Keratinocyte (primary cell): Measurements from ENCODE around the gene KCTD2. TPM values are rescaled to one million over a fixed set of nuclear protein-coding genes. Genes with fewer than 3 reads are reported as not detected.

Experiments used
- DNase-seq: peaks from one replicate; pipeline ENCODE4 v3.0.0-alpha.2; 2011; ENCODE audit warnings: low read depth, missing footprints, low spot score
- FAIRE-seq: peaks from 2 replicates; lab custom pipeline; 2011; peaks lifted over from hg19 to GRCh38; lab: Jason Lieb, UNC
- H2AFZ ChIP-seq: 2 replicates; pipeline ENCODE4 v1.6.0; 2012; ENCODE audit warnings: low read length, control low read depth, inconsistent platforms; ENCODE audit not compliant: control insufficient read depth
- H3K27ac ChIP-seq: 2 replicates; pipeline ENCODE4 v1.5.1; 2011; ENCODE audit warnings: low read length; ENCODE audit not compliant: control insufficient read depth, insufficient read depth
- H3K27me3 ChIP-seq: 3 replicates; pipeline ENCODE4 v1.6.0; 2011; ENCODE audit warnings: low read length; ENCODE audit not compliant: control insufficient read depth, insufficient read depth; ENCODE audit errors: extremely low read depth
- H3K36me3 ChIP-seq, 2 experiments: 2 replicates in 1 of 2; 3 replicates in 1 of 2; pipeline ENCODE4 v1.5.1; 2011; ENCODE audit warnings: low read length in 2 of 2, mild to moderate bottlenecking in 1 of 2; ENCODE audit not compliant: control insufficient read depth in 2 of 2, insufficient read depth in 2 of 2; ENCODE audit errors: extremely low read depth in 1 of 2
- H3K4me1 ChIP-seq: 3 replicates; pipeline ENCODE4 v1.5.1; 2011; ENCODE audit warnings: low read length; ENCODE audit not compliant: control insufficient read depth, insufficient read depth; ENCODE audit errors: extremely low read depth
- H3K4me2 ChIP-seq: 3 replicates; pipeline ENCODE4 v1.6.0; 2011; ENCODE audit warnings: low read depth, low read length; ENCODE audit not compliant: control insufficient read depth, insufficient read depth; ENCODE audit errors: extremely low read depth
- H3K4me3 ChIP-seq, 3 experiments: fragments of 200-600 bp in 1 of 3; sonication (generic) in 1 of 3; 2 replicates in 2 of 3; 3 replicates in 1 of 3; pipeline ENCODE4 v1.5.1; 2011 to 2016; ENCODE audit warnings: low read length in 3 of 3, mild to moderate bottlenecking in 3 of 3, control low read depth in 2 of 3, inconsistent platforms in 1 of 3, low read depth in 1 of 3, mixed read lengths in 1 of 3, mixed run types in 1 of 3, moderate library complexity in 1 of 3; ENCODE audit not compliant: control insufficient read depth in 2 of 3, insufficient read depth in 2 of 3; ENCODE audit errors: extremely low read depth in 1 of 3
- H3K79me2 ChIP-seq: 2 replicates; pipeline ENCODE4 v1.6.0; 2012; ENCODE audit warnings: low read length; ENCODE audit not compliant: control insufficient read depth, insufficient read depth
- H3K9ac ChIP-seq: 3 replicates; pipeline ENCODE4 v1.6.0; 2011; ENCODE audit warnings: low read length; ENCODE audit not compliant: control insufficient read depth, insufficient read depth; ENCODE audit errors: extremely low read depth
- H3K9me1 ChIP-seq: 3 replicates; pipeline ENCODE4 v1.6.0; 2011; ENCODE audit warnings: low read length; ENCODE audit not compliant: control insufficient read depth, insufficient read depth; ENCODE audit errors: extremely low read depth
- H3K9me3 ChIP-seq: 2 replicates; pipeline ENCODE4 v1.5.1; 2012; ENCODE audit warnings: low read depth, low read length; ENCODE audit not compliant: control insufficient read depth
- H4K20me1 ChIP-seq: 3 replicates; pipeline ENCODE4 v1.6.0; 2011; ENCODE audit warnings: low read length; ENCODE audit not compliant: control insufficient read depth, insufficient read depth; ENCODE audit errors: extremely low read depth
- EZH2 ChIP-seq: IDR thresholded peaks from one replicate; pipeline ENCODE4 v1.6.1; 2012; ENCODE audit warnings: inconsistent platforms, mild to moderate bottlenecking, low read length, moderate library complexity
- dilution Hi-C: fragments of 300-500 bp; cut with MboI; formaldehyde crosslinking; loops from one replicate; pipeline ENCODE4 v1.7.0; 2020; ENCODE audit warnings: low sequenced_read_pairs; ENCODE audit not compliant: extremely low pct_ligation_motif_present
- polyA plus RNA-seq, 5 experiments: library from polyadenylated mRNA; depleted of rRNA in 3 of 5; stranded (reverse) in 3 of 5; stranded (forward) in 1 of 5; unstranded in 1 of 5; fragments of >200 nt; gene quantifications; 1 replicate in 1 of 5; 2 replicates in 3 of 5; 3 replicates in 1 of 5; pipeline versions ENCODE4 v1.2.1 to v1.2.3, GENCODE V29; 2011 to 2012; ENCODE audit warnings: missing spikeins in 2 of 5, low read depth in 1 of 5, low replicate concordance in 1 of 5
- TF ChIP-seq, protein P1 (sequence below), 3 experiments: IDR thresholded peaks in 1 of 3; conservative IDR thresholded peaks in 1 of 3; optimal IDR thresholded peaks in 1 of 3; 2 replicates in 2 of 3; 3 replicates in 1 of 3; pipeline versions ENCODE3 to v1.5.1; 2011; ENCODE audit warnings: low read length in 3 of 3, mild to moderate bottlenecking in 3 of 3, moderate library complexity in 2 of 3, control low read depth in 1 of 3, inconsistent platforms in 1 of 3; ENCODE audit not compliant: insufficient read depth in 2 of 3; ENCODE audit errors: extremely low read depth in 1 of 3

KCTD2 gene
- polyA plus RNA-seq, 1 donor (not counting 4 experiments of a cell fraction or from before 2014, with no cell fraction given), result 20.7 TPM

DNA sequence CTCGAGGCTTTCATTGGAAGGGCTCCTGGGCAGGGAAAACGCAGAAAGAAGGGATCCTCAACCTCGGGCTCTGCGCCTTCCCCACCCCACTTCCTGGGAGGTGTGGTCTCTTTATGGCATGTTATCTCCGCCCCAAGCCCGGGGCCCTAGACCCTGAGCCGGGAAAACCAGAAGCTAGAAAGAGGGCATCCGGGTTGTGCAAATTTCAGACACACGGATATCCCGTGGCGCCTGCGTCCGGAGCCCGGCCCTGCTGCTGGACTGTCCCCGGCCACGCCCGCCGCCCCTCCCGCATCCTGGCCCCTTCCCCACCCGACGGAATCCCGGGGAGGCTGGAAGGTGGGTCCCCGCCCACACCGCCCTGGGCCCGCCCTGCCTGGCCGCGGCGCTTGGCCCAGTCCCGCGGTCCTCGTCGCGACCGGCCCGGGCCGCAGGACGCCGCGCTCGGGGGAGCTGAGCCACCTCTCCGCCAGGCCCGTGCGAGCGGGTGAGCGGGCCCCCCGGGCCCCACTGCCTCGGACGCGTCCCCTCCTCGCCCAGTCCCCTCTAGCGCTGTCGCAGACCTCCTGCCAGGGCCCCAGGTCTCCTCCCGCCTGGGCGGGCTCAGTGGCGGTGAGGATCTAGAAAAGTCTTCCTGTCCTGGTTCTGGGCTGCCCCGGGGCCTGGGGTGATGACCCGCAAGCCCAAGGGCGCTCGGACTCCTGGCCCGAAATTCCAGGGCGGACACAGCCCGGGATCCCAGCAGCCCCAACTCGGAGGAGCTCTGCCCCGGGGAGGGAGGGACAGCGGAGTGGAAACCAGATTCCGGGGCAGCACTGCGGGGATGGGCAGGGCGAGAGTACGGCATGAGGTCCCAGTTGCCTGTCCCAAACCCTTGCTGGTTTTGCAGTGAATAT lies 40.8 kb downstream of the KCTD2 start, which contains the start of gene SLC16A5:
SLC16A5 (plus strand) TSS at position 397 of the 896 bp plus-strand sequence. CDS start 5,683 bp downstream, outside the sequence.
- peak within 1 kb of the TSS; percentile 83 for H3K9ac ChIP-seq
- no peaks in the 10 kb centered on the region for H3K79me2 ChIP-seq
- no peaks in the 10 kb centered on the region for H3K9me3 ChIP-seq
- peaks cover 43% of the 10 kb centered on the region for H3K4me1 ChIP-seq
- no peak for FAIRE-seq
- no peaks in the 10 kb centered on the region for H4K20me1 ChIP-seq
- H3K27ac ChIP-seq, result peak within 1 kb of the TSS; percentile 81
- H3K36me3 ChIP-seq, result no peaks in the 10 kb centered on the region
- peak within 1 kb of the TSS; percentile 95 for H2AFZ ChIP-seq
- H3K9me1 ChIP-seq, result no peaks in the 10 kb centered on the region
- no peak for TF ChIP-seq EZH2
- TF ChIP-seq, protein P1, sequence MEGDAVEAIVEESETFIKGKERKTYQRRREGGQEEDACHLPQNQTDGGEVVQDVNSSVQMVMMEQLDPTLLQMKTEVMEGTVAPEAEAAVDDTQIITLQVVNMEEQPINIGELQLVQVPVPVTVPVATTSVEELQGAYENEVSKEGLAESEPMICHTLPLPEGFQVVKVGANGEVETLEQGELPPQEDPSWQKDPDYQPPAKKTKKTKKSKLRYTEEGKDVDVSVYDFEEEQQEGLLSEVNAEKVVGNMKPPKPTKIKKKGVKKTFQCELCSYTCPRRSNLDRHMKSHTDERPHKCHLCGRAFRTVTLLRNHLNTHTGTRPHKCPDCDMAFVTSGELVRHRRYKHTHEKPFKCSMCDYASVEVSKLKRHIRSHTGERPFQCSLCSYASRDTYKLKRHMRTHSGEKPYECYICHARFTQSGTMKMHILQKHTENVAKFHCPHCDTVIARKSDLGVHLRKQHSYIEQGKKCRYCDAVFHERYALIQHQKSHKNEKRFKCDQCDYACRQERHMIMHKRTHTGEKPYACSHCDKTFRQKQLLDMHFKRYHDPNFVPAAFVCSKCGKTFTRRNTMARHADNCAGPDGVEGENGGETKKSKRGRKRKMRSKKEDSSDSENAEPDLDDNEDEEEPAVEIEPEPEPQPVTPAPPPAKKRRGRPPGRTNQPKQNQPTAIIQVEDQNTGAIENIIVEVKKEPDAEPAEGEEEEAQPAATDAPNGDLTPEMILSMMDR (optimal IDR thresholded peaks at IDR 0.05 in 1 of 3, IDR thresholded peaks at IDR 0.05 in 1 of 3, conservative IDR thresholded peaks at IDR 0.05 in 1 of 3; ENCODE audit: extremely low read depth in 1 of 3, insufficient read depth in 2 of 3, low read length in 3 of 3), result no peak
- peak within 1 kb of the TSS; percentile 95 for H3K4me2 ChIP-seq
- H3K27me3 ChIP-seq, result no peaks in the 10 kb centered on the region
- peak; percentile 41 for DNase-seq
- peak within 1 kb of the TSS; percentile 55 to 71 (median 59) for H3K4me3 ChIP-seq
- dilution Hi-C loops, result no loop called here

DNA sequence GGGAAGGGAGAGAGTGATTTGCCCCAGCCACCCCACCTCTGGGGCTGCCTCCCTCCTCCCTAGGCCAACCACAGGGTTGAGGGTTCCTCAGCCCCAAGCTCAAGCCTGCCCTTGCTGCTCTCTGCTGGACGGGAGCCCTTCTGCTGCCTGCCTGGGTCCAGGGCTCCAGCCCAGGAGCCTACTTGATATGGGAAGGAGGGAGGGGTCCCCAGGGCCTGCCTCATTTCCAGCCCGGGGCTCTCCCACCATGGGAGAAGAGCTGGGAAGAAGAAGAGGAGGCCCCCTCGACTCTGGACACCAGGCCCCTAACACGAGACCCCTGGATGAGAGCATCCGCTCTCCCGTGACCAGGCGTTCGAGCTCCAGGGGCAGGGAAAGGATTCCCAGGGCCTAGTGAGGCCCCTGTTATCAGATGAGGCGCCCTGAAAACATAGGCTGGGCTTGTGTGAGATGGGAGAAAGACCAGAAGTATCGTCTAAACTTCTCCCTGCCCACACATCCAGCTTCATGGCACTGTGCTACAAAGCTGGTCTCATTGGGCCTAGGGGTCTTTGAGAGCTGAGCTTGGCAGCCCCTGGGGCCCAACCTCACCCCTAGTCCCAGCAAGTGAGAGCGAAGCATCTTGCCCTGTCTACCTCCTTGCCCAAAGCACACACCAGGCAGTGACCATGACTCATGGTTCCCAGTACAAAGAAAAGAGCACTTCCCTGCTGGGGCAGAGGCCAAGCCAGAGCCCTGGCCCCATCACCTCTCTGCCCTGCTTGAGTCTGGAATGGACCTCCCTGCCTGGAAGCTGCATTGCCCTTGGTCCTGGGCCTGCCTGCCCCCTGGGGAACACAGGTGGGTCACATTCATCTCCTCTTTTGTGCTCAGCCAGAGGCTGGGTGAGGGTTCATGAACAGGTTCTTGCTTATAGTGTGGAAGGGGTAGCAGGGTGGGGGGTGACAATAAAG lies 41.7 kb downstream of the KCTD2 start:
- H2AFZ ChIP-seq, result peak overlapping the region; percentile 95
- H3K27me3 ChIP-seq, result no peaks in the 10 kb centered on the region
- no peak for DNase-seq
- no peaks in the 10 kb centered on the region for H3K9me1 ChIP-seq
- dilution Hi-C loops, result no loop called here
- peak overlapping the region; percentile 81 for H3K27ac ChIP-seq
- peaks cover 52% of the 10 kb centered on the region for H3K4me1 ChIP-seq
- peak overlapping the region; percentile 83 for H3K9ac ChIP-seq
- H3K4me2 ChIP-seq, result peak overlapping the region; percentile 95
- no peaks in the 10 kb centered on the region for H3K79me2 ChIP-seq
- no peaks in the 10 kb centered on the region for H4K20me1 ChIP-seq
- TF ChIP-seq, protein P1 (optimal IDR thresholded peaks at IDR 0.05 in 1 of 3, IDR thresholded peaks at IDR 0.05 in 1 of 3, conservative IDR thresholded peaks at IDR 0.05 in 1 of 3; ENCODE audit: extremely low read depth in 1 of 3, insufficient read depth in 2 of 3, low read length in 3 of 3), result peak in 1 of 3 experiments; percentile 2
- TF ChIP-seq EZH2, result no peak
- H3K9me3 ChIP-seq, result no peaks in the 10 kb centered on the region
- peak overlapping the region; percentile 55 to 71 (median 59) for H3K4me3 ChIP-seq
- no peaks in the 10 kb centered on the region for H3K36me3 ChIP-seq
- FAIRE-seq, result no peak
